Activated effector memory CD4-positive, alpha-beta T cell treated with anti-CD3 and anti-CD28 coated beads, Interleukin-2, amount 50 U/mL, for 16 hours (primary cell): ENCODE data around the gene CAMK2N1.

ENCODE experiments used
- DNase-seq: peaks from one replicate; pipeline ENCODE4 v3.0.0-alpha.2; 2020

CAMK2N1 gene

GRCh38 chr1:20496241-20496661, 10.2 kb upstream of the CAMK2N1 start:
- DNase-seq: no peak

DNA sequence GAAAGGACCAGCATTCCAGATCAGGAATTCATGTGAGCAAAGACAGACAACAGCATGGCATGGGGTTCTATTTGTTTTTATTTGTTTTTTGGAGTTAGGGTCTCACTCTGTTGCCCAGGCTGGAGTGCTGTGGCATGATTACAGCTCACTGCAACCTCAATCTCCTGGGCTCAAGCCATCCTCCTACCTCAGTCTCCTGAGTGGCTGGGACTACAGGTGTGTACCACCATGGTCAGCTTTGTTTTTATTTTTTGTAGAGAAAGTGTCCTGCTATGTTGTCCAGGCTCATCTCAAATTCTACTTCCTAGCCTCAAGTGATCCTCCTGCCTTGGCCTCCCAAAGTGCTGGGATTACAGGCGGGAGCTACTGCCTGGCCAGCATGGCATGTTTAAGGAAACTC, 9.7 kb upstream of the CAMK2N1 start:
- no peak for DNase-seq

GRCh38 chr1:20494609-20495311, 8.8 kb upstream of the CAMK2N1 start:
- DNase-seq: no peak

- DNase-seq: peak; percentile 93
These were observed 8.0 kb upstream of the CAMK2N1 start for GRCh38 chr1:20493839-20494608.

GRCh38 chr1:20493309-20493708, 7.3 kb upstream of the CAMK2N1 start:
- no peak for DNase-seq

GRCh38 chr1:20492751-20493150, 6.7 kb upstream of the CAMK2N1 start:
- no peak for DNase-seq

- DNase-seq: no peak
These were observed 5.9 kb upstream of the CAMK2N1 start for GRCh38 chr1:20491866-20492265.

DNA sequence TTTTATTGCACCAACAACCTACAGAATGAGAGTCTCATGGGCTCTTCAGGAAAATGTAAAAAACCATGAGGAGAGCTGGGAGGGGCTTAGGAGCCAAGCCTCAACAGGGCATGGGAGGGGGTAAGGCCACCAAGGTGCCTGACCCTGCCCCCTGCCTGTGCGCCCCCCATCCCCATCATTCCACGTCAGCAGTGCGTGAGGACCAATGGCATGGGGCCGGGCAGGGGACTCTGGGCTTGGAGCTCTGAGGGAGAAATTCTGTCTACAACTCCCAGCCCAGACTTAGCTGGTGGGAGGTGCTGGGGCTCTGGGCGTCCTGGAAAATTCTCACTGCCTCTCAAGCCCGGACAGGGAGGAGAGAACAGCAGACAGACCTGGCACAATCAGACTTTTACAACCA, 5.2 kb upstream of the CAMK2N1 start:
- no peak for DNase-seq

GRCh38 chr1:20487236-20487590, 1.2 kb upstream of the CAMK2N1 start:
- no peak for DNase-seq

DNA sequence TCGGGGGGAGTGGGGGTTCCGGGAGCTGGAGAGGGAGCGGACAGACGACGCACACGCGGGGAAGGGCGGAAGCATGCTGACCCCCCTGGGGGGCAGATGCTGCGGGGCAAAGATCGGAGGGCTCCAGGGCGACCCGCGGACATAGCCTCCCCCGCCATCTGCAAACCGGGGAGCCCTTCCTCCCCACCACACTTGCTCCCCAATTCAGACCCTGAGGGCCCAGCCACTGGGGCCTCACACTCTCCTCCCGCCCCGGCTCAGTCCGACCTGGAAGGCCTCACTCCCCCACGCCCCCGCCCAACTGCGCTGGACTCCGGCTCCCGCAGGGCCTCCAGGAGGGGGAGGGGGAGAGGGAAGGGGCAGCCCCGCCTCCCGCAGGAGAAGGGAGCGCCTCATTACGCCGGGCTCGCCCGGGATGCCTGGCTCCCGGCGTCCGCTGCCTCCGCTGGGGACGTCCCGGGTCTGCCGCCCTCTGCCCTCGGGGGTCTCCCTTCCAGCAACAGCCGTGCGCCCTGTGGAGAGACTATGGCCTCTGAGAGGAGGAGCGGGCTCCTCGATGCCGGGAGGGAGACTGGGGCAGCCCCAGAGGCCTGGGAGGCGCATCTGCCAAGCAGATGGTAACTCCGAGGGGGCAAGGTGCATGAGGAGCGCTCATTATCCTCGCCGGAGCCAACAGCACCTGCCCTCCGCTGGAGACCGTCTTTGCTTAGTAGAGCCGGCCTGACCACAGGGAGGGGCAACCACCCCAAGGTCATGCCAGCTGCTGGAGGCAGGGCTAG, 636 bp upstream of the CAMK2N1 start:
- DNase-seq: no peak

- DNase-seq: peak; percentile 56
These were observed 1.2 kb downstream of the CAMK2N1 start for GRCh38 chr1:20484519-20485462.

GRCh38 chr1:20483833-20484518, 2.0 kb downstream of the CAMK2N1 start:
- DNase-seq: peak; percentile 57

- DNase-seq: no peak
These were observed 2.7 kb downstream of the CAMK2N1 start for GRCh38 chr1:20483098-20483832.

- no peak for DNase-seq
These were observed 4.1 kb downstream of the CAMK2N1 start for GRCh38 chr1:20481643-20482498.

GRCh38 chr1:20480951-20481617, 4.9 kb downstream of the CAMK2N1 start:
- DNase-seq: no peak

DNA sequence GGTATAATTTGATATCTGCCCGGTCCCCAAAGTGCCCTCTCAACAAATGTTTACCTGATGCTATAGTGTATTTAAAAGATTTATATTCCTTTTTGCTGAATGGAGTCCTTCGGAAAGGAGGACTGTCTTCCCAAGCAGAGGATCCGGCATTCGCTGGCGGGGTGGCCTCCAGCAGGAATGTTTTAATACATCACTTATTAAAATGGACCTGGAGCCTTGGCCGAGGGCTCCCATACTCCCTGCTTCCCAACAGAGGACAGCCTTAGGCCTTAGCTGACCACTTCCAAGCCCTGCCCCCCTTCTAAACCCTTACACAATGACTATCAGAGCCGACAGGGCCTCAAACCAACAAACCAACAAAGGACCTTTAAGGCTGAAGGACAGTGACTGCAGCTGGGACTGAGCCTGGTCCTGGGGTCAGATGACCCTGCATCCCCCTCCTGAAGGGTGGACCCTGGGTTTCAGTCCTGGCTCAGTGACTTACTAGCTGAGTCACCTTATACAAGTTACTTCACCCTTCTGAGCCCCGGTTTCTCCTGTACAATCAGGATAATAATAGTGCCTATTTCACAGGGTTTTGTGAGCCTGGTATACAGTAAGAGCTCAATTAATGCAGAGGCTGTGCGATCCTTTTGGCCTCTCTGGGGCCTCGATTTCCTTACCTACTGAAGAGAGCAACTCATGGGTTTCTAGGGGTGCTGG, 5.6 kb downstream of the CAMK2N1 start:
- peak; percentile 24 for DNase-seq

DNA sequence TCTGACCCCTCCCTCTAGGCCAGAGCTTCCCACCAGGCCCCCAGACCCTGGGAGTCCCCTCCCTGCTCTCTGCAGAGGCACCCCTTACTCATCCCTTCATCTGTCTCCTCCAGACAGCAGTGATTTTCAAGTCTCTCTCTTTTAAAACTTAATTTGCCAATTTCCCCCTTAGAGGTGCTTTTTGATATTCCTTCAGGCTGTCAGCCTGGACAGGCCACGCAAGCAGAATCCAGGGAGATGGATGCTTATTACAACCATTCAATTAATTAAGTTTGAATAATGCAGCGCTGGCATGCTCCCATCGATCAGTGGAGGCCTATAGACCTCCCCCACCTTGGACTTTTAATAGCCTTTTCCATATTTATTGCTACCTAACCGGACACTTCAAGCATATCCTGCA, 6.2 kb downstream of the CAMK2N1 start:
- DNase-seq: no peak

GRCh38 chr1:20478057-20478635, 7.9 kb downstream of the CAMK2N1 start:
- DNase-seq: no peak
